ENCODE measurements around the gene SLC22A23.

DNA sequence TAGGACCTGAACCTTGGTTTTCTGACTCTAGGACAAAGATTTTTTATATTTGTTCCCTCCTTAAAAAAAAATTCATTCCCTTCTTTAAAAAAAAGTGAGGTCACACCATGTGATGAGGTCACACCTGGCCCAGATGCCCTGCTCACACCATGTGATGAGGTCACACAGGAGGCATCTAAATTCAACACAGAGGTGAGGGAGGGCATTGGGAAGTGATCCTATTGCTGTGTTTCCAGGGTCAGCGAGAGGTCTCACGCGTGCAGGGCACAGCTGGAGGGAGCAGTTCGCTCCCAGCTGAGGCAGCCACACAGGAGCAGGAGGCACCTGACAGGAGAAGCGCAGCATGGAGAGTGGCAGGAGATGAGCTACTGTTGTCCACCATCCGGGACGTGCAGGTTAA lies 92.5 kb downstream of the SLC22A23 start:
- no peak for TF ChIP-seq TCF7L2 (IDR thresholded peaks at IDR 0.05; ENCODE audit: borderline replicate concordance, low read depth, low read length)
- TF ChIP-seq ZBTB17 (tag by site-specific recombination; IDR thresholded peaks at IDR 0.05), result no peak
- TF ChIP-seq ZNF521 (tag by site-specific recombination; IDR thresholded peaks at IDR 0.05), result no peak
- TF ChIP-seq ZNF121 (tag by site-specific recombination; IDR thresholded peaks at IDR 0.05), result no peak
- TF ChIP-seq, protein P1, sequence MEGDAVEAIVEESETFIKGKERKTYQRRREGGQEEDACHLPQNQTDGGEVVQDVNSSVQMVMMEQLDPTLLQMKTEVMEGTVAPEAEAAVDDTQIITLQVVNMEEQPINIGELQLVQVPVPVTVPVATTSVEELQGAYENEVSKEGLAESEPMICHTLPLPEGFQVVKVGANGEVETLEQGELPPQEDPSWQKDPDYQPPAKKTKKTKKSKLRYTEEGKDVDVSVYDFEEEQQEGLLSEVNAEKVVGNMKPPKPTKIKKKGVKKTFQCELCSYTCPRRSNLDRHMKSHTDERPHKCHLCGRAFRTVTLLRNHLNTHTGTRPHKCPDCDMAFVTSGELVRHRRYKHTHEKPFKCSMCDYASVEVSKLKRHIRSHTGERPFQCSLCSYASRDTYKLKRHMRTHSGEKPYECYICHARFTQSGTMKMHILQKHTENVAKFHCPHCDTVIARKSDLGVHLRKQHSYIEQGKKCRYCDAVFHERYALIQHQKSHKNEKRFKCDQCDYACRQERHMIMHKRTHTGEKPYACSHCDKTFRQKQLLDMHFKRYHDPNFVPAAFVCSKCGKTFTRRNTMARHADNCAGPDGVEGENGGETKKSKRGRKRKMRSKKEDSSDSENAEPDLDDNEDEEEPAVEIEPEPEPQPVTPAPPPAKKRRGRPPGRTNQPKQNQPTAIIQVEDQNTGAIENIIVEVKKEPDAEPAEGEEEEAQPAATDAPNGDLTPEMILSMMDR (tag by site-specific recombination; IDR thresholded peaks at IDR 0.05), result no peak
